Peyer's patch (tissue), 4 donors: ENCODE measurements around the gene MPC1.

ENCODE experiments used
- CTCF ChIP-seq, 6 experiments: fragments of 450-650 bp in 4 of 6; fragments of 200-600 bp in 2 of 6; sonication (generic) in 1 of 6; IDR thresholded peaks; one replicate each; pipeline ENCODE4 v1.5.1; 2017 to 2019; ENCODE audit warnings: antibody characterized with exemption in 6 of 6, mild to moderate bottlenecking in 3 of 6, moderate library complexity in 1 of 6
- POLR2A ChIP-seq, 2 donors: fragments of 450-650 bp; IDR thresholded peaks; one replicate each; pipeline ENCODE4 v1.5.1; 2017; ENCODE audit warnings: antibody characterized with exemption in 2 of 2, mild to moderate bottlenecking in 2 of 2, moderate library complexity in 2 of 2

- TF ChIP-seq CTCF (IDR thresholded peaks at IDR 0.05), result no peak
- TF ChIP-seq POLR2A (IDR thresholded peaks at IDR 0.05), result no peak
These were observed 37.6 kb upstream of the MPC1 start for GRCh38 chr6:166420351-166420750.
